ENCODE data around the gene ATP12A.

ATP12A gene

GRCh38 chr13:24680258-24680920, at the start of gene ATP12A:
Gene ATP12A, plus strand, starts transcription at chr13:24680408. Its CDS starts 336 bp downstream, at chr13:24680744.
- DNase-seq, result peak in 2 of 4 experiments; percentile 5 to 10

- DNase-seq, result no peak
Observed at GRCh38 chr13:24630851-24631620, 49.2 kb upstream of the ATP12A start.

GRCh38 chr13:24631922-24632321, 48.3 kb upstream of the ATP12A start:
- no peak for DNase-seq

GRCh38 chr13:24632382-24633121, 47.7 kb upstream of the ATP12A start:
- no peak for DNase-seq

GRCh38 chr13:24636776-24637175, 43.4 kb upstream of the ATP12A start:
- DNase-seq, result no peak

DNA sequence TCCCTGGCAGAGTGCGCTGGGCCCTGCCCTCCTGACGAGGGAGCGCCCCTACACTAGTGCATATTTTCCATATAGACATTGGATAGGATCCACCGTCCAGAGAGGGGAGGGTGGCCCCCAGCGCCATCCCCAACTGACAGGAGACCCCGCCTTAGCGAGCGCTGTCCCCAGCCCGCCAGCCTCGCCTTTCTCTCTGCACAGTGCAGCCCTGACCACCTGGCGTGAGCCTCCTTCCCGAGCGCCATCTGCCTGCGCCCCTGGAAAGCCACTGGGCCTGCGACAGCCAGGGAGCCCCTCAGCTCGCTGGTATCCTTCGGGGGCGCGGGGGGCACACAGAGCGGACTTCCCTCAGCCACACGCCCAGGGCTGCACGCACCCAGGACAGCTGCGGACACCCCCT, 42.1 kb upstream of the ATP12A start:
- no peak for DNase-seq

DNA sequence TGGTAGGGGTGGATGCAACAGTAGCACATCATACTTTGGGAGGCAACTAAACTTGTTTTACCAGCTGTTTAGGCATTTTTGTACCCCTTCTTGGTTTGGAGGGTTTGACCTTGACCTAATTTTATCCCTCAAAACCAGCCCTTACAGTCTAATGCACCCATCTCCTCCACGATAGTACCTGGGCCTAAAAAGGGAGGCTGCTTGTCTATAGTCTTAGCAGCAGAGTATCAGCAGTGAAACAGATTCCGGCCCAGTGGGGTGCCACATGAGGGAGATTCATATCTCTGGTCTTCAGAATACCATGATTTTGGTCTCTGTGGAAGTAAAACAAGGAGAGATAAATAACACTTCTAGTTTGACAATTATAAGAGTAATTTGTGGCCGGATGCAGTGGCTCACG, 39.5 kb upstream of the ATP12A start:
- no peak for DNase-seq

- no peak for DNase-seq
Observed at GRCh38 chr13:24642219-24642618, 38.0 kb upstream of the ATP12A start.

DNA sequence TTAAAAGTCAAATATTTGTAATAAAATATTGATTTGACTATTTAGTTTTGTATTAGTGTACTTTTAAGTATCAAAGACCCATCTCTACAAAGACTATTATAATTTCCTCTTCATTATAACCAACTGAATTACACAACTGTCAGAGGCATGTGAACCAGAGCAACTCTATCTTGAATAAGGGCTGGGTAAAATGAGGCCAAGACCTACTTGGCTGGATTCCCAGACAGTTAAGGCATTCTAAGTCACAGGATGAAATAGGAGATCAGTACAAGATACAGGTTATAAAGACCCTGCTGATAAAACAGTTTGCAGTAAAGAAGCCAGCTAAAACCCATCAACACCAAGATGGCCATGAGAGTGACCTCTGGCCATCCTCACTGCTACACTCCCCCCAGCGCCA, 36.2 kb upstream of the ATP12A start:
- no peak for DNase-seq

GRCh38 chr13:24648271-24648670, 31.9 kb upstream of the ATP12A start:
- no peak for DNase-seq

DNA sequence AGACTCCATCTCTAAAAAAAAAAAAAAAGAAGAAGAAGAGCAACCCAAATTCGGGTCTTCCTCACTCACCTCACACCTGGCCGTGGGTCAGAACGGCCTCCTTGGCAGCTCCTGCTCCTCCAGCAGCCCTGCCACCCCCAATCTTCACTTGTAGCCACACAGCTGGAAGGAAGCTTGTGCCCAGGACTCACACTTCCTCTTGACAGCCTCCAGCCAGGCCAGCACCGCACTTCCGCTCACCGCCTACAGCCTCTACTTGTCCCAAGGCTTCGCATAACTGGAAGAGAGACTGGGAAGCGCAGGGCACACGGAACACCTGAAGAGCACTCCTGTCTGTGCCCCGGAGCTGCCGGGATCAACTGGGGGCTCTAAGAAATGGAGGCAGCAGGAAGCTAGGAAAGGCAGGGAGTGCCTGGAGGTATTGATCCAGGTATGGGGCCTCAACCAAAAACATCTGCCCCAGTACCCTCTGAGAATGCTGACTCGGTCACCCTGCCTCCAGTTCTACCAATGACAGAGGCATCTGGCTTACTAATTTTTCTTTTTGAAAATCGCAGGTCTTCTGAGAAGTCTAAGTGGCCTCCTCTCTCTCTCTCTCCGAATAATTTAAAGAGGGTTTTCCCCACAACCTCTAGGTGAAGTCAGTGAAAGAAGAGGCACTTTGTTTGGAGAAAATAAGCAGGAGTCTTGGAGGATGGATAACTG, 31.1 kb upstream of the ATP12A start:
- DNase-seq, result no peak

DNA sequence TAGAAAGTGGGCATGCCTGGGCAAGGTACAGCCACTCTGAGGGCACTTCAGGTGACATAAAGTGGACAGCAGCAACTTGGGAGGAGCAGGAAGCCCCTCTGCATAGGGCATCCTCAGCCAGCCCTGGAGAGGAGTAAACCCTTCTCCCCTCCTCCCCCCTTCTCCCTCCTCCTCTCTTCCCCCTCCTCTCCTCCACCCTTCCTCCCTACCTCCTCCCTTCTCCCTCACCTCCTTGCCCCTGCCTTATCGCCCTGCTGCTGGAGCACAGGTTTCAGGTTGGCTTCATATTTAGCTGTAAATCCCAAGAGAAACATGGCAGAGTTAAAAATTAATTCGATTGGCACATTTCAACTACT, 30.5 kb upstream of the ATP12A start:
- no peak for DNase-seq

- DNase-seq, result no peak
Observed at GRCh38 chr13:24650161-24650560, 30.0 kb upstream of the ATP12A start.

DNA sequence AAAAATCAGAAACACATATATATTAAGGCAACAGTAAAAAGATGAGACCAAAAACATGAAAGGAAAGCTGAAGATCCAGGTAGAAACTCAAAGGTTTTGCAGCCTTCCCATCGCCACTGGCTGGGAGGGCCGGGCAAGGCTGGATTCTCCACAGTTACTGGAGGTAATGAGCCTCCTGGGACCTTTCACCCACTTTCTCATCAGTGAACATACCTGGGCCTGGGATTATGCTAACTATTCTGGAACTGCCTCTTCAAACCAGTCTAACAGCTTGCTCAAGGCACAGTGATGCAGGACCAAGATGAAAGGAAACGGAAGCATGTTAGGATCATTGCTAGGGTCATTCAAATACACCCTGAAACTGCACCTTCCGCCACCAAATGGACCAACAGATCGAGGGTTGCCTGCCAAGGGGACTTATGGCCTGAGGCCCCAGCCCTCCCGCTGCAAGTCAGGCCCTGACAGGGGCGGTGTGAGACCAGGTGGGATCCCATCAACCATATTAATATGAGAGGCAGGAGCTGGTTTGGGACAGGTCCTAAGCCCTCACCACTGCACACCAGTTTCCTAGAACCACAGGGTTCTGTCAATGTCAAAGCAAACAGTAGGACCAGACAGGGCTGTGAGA, 28.4 kb upstream of the ATP12A start:
- DNase-seq, result no peak

- no peak for DNase-seq
Observed at GRCh38 chr13:24652359-24652758, 27.8 kb upstream of the ATP12A start.

DNA sequence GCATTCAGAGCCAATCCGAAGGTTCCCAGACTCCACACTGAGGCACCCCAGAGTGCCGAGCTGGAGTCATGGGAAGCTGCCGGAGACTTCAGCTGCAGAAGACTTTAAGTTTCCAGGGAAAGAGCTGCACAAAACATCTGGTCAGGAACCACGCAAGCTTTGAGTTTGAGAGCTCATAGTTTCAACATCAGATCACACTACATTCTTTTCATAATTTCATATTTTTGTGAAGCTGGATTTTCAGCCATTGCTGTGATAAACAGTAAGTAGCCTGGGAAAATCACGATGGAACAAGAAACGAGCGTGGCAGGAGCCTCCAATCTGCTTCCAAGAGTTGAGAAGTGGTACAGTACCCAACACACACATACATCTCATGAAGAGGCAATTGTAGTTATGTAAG, 25.5 kb upstream of the ATP12A start:
- DNase-seq, result no peak

GRCh38 chr13:24659239-24659638, 21.0 kb upstream of the ATP12A start:
- no peak for DNase-seq

DNA sequence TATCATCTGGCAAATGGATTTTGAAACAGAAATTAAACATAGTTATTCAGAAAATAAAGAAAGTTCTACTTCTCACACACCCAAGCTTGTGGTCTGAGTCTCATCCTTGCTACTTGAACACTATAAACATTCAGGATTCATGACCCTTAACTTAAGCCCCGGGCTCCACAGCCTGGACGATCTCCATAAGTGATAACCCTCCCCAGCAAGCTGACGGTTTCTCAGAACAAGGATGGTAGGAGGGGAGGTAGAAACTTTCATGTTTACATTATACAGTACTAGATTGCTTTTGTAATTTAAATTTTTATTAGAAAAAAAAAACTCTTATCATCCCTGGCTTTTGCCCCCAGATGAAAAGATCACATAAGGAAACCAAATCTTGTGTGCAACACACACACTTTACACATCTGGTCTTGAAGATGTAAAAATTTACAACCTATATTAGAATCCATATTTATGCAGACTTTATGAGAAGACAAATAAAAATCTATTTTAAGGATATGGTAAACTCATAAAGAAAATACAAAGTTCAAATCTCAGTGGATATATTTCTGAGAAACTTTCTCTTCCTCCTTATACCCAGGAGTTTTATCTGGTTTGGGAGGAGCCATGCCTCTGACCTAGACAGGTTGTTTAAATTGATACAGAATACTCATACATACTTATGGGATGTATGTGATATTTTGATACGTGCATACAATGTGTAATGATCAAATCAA, 20.0 kb upstream of the ATP12A start:
- no peak for DNase-seq

DNA sequence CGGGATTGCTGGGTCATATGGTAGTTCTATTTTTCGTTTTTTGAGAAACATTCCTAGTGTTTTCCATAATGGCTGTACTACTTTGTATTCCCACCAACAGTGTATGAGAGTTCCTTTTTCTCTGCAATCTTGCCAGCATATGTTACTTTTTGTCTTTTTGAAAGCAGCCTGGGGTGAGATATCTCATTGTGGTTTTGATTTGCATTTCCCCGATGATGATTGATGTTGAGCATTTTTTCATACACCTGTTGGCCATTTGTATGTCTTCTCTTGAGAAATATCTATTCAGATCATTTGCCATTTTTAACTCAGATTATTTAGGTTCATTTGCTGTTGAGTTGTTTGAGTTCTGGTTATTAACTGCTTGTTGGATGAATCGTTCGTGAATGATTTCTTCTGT, 18.5 kb upstream of the ATP12A start:
- DNase-seq, result no peak

- no peak for DNase-seq
Observed at GRCh38 chr13:24662195-24663088, 17.8 kb upstream of the ATP12A start.

DNA sequence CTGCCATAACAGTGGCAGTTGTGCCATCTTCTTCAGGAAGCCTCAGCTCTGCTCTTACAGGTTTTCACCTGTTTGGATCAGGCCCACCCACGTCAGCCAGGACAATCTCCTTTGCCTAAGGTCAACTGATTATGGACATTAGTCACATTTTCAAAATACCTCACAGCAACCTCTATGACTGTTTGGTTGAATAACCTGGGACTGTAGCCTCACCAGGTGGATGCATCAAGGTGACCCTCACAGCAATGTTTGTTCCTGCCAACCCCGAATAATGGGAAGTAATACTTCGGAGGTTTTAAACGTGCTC, 17.2 kb upstream of the ATP12A start:
- no peak for DNase-seq
